Measurements from ENCODE around the gene GGT5. TPM values are rescaled to one million over a fixed set of nuclear protein-coding genes. Genes with fewer than 3 reads are reported as not detected.

Gene GGT5
- total RNA-seq, 1 donor = 7.2 TPM

GRCh38 chr22:24185501-24186351, 59.2 kb downstream of the GGT5 start:
- Histone ChIP-seq H3K4me3 (ENCODE audit: insufficient read depth, low read length) (no peak overlapping the region), H3K79me2 (ENCODE audit: insufficient read depth, low read length) (no peaks in the 10 kb centered on the region), H3K4me1 (ENCODE audit: insufficient read depth, low read length) (peaks cover 12% of the 10 kb centered on the region)

DNA sequence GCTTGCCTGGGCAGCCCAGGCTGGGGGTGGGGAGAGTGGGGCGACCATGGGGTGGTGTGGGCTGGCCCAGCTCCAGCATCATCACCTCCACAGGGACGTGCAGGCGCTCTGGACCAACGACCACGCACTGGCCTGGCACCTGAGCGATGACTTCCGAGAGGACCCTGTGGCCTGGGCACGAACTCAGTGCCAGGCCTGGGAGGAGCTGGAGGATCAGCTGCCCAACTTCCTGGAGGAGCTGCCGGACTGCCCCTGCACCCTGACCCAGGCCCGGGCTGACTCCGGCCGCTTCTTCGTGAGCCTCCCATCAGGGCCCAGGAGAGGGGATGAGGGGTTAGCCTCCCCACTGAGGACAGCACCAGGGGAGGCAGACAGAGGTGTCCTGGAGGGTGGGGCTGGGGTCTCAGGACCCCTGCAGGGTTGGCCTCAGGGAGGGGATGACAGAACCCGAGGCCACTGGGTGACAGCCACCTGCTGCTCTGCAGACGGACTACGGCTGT, 59.8 kb downstream of the GGT5 start:
- peak; percentile 72 for DNase-seq (ENCODE audit: insufficient read length, low spot score, missing footprints)
- Histone ChIP-seq H3K79me2 (ENCODE audit: insufficient read depth, low read length) (no peaks in the 10 kb centered on the region), H3K27ac (ENCODE audit: low read depth, low read length) (no peak overlapping the region), H4K20me1 (ENCODE audit: insufficient read depth, low read length) (no peaks in the 10 kb centered on the region), H3K4me1 (ENCODE audit: insufficient read depth, low read length) (peaks cover 9% of the 10 kb centered on the region), H3K4me2 (ENCODE audit: insufficient read depth, low read length) (no peak overlapping the region), H3K27me3 (ENCODE audit: insufficient read depth, low read length) (no peaks in the 10 kb centered on the region), H3K4me3 (ENCODE audit: insufficient read depth, low read length) (no peak overlapping the region), H3K9me3 (ENCODE audit: low read depth, low read length) (no peaks in the 10 kb centered on the region), H3K36me3 (ENCODE audit: insufficient read depth, low read length) (no peaks in the 10 kb centered on the region), H2AFZ (ENCODE audit: low read length) (no peak overlapping the region)
- TF ChIP-seq, protein P1, sequence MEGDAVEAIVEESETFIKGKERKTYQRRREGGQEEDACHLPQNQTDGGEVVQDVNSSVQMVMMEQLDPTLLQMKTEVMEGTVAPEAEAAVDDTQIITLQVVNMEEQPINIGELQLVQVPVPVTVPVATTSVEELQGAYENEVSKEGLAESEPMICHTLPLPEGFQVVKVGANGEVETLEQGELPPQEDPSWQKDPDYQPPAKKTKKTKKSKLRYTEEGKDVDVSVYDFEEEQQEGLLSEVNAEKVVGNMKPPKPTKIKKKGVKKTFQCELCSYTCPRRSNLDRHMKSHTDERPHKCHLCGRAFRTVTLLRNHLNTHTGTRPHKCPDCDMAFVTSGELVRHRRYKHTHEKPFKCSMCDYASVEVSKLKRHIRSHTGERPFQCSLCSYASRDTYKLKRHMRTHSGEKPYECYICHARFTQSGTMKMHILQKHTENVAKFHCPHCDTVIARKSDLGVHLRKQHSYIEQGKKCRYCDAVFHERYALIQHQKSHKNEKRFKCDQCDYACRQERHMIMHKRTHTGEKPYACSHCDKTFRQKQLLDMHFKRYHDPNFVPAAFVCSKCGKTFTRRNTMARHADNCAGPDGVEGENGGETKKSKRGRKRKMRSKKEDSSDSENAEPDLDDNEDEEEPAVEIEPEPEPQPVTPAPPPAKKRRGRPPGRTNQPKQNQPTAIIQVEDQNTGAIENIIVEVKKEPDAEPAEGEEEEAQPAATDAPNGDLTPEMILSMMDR (IDR thresholded peaks at IDR 0.05; ENCODE audit: extremely low read depth, low read depth, low read length) = no peak

More at GRCh38 chr22:24185501-24186351, 59.2 kb downstream of the GGT5 start:
- Histone ChIP-seq H2AFZ (ENCODE audit: low read length) (no peak overlapping the region), H3K9me3 (ENCODE audit: low read depth, low read length) (no peaks in the 10 kb centered on the region), H3K36me3 (ENCODE audit: insufficient read depth, low read length) (no peaks in the 10 kb centered on the region), H3K27ac (ENCODE audit: low read depth, low read length) (no peak overlapping the region), H3K27me3 (ENCODE audit: insufficient read depth, low read length) (no peaks in the 10 kb centered on the region), H3K4me2 (ENCODE audit: insufficient read depth, low read length) (no peak overlapping the region), H4K20me1 (ENCODE audit: insufficient read depth, low read length) (no peaks in the 10 kb centered on the region)
- DNase-seq (ENCODE audit: insufficient read length, low spot score, missing footprints) = peak; percentile 39
- TF ChIP-seq, protein P1 (IDR thresholded peaks at IDR 0.05; ENCODE audit: extremely low read depth, low read depth, low read length) = no peak

GRCh38 chr22:24184057-24184798, 60.7 kb downstream of the GGT5 start:
- H3K79me2 ChIP-seq (ENCODE audit: insufficient read depth, low read length) = no peaks in the 10 kb centered on the region
- no peaks in the 10 kb centered on the region for H4K20me1 ChIP-seq (ENCODE audit: insufficient read depth, low read length)
- no peak overlapping the region for H3K4me3 ChIP-seq (ENCODE audit: insufficient read depth, low read length)
- no peaks in the 10 kb centered on the region for H3K9me3 ChIP-seq (ENCODE audit: low read depth, low read length)
- peaks cover 1% of the 10 kb centered on the region for H3K4me1 ChIP-seq (ENCODE audit: insufficient read depth, low read length)
- H3K27ac ChIP-seq (ENCODE audit: low read depth, low read length) = no peak overlapping the region
- TF ChIP-seq, protein P1 (IDR thresholded peaks at IDR 0.05; ENCODE audit: extremely low read depth, low read depth, low read length) = no peak
- no peak overlapping the region for H3K4me2 ChIP-seq (ENCODE audit: insufficient read depth, low read length)
- peak; percentile 58 for DNase-seq (ENCODE audit: insufficient read length, low spot score, missing footprints)
- H2AFZ ChIP-seq (ENCODE audit: low read length) = no peak overlapping the region
- no peaks in the 10 kb centered on the region for H3K36me3 ChIP-seq (ENCODE audit: insufficient read depth, low read length)
- no peaks in the 10 kb centered on the region for H3K27me3 ChIP-seq (ENCODE audit: insufficient read depth, low read length)
